ENCODE measurements around the gene ZSWIM3.
A peak's percentile ranks its signal among the peaks of the same experiment; 100 is the strongest.

The ZSWIM3 gene

DNA sequence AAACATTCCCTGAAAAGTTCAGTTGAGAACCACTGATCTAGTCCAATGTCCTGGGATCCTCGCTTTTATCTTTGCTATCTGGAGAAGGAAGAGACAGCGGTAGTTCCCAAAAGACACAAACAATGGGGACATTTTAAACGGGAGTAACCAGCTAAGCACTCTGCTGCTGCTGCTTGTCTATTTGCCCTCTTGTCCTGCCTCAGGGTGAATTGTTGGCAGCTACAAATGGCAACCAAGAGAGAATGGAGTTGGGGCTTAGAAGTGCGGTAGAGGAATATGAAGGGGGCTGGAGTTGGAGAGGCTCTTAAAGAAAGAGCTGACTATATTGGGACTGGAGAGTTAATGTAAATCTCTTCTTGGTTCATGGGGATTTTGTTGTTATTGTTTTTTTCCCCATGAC is 17.2 kb downstream of the ZSWIM3 start:
- no peaks in the 10 kb centered on the region for H3K4me1 ChIP-seq (ENCODE audit: insufficient read depth, low read length)

DNA sequence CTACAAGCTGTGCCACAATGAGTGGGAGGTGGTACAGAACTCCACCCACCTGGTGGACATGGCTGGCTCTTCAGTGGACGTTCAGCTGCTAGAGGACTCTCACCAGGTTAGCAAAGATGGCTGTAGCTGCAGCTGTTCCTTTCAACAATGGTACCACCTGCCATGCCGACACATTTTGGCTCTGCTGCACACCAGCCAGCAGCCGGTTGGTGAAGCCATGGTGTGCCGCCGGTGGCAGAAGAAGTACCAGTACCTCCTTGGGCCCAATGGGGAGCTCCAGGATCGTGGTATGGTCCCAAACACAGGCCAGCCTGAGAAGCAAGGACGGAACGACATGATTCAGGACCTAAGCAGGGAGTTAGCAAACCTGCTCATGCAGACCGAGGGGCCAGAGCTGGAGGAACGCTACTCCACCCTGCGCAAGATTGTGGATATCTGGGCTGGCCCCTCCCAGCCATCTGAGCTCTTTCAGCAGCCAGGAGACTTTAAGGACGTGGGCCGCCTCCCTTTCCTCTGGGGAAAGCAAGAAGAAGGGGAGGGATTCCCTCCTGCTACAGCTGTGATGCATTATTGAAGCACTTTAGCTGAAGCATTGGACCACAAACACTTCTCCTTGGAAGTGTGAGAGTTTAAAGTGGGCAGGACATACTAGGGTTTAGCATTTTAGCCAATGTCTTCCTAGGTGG is 20.8 kb downstream of the ZSWIM3 start:
- H3K9me3 ChIP-seq (ENCODE audit: low read length): no peaks in the 10 kb centered on the region
- no peaks in the 10 kb centered on the region for H3K27me3 ChIP-seq (ENCODE audit: insufficient read depth, low read length)
- no peak overlapping the region for H2AFZ ChIP-seq (ENCODE audit: low read depth, low read length)
- peaks cover 2% of the 10 kb centered on the region for H3K4me1 ChIP-seq (ENCODE audit: insufficient read depth, low read length)
- H3K4me3 ChIP-seq (ENCODE audit: low read length): no peak overlapping the region
- H3K36me3 ChIP-seq (ENCODE audit: insufficient read depth, low read length): peaks cover 28% of the 10 kb centered on the region

More for the DNA sequence above, 17.2 kb downstream of the ZSWIM3 start:
- H3K36me3 ChIP-seq (ENCODE audit: insufficient read depth, low read length): peaks cover 20% of the 10 kb centered on the region
- H3K4me3 ChIP-seq (ENCODE audit: low read length): no peak overlapping the region
- no peaks in the 10 kb centered on the region for H3K27me3 ChIP-seq (ENCODE audit: insufficient read depth, low read length)
- H3K9me3 ChIP-seq (ENCODE audit: low read length): no peaks in the 10 kb centered on the region
- no peak overlapping the region for H2AFZ ChIP-seq (ENCODE audit: low read depth, low read length)

DNA sequence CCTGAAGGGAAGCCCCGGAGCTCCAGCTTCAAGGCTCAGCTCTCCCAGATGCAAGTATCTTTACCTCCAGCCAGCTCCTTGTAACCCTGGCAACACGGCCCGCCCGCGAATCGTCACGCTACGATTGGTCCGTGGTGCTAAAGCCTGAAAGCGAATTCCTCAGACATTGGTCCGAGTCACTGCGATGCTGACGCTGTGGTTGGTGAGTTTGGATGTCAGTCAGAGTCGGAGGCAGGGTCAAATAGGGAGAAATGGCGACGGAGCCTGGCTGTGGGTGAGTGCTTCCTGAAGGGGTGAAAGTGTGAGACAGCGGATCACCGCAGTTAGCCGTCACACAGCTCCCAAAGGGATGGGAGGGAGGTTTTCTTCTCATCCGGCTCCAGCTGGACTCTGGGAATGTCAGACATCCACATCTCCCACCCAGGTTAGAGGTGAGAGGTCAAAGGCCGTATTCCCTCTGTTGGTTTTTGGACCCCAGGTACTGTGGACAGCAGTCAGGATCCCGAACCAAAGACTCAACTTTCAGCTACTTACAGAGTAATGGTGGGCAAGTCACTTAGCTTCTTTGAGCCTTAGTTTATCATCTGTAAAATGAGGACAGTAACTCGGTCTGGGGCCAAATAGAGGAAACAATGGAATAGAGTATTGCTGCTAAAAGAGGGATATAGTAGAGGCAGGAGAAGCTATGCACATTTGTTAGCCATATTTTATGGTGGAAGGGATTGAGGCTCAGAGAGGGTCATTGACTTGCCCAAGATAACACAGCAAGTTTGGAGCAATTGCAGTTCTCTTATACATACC is 23.8 kb downstream of the ZSWIM3 start, which contains the start of gene ZSWIM1:
TSS of gene ZSWIM1 (plus strand) at position 240 of the 801 bp plus-strand sequence. CDS start 1,366 bp downstream, outside the sequence.
- H3K36me3 ChIP-seq (ENCODE audit: insufficient read depth, low read length): peaks cover 44% of the 10 kb centered on the region

DNA sequence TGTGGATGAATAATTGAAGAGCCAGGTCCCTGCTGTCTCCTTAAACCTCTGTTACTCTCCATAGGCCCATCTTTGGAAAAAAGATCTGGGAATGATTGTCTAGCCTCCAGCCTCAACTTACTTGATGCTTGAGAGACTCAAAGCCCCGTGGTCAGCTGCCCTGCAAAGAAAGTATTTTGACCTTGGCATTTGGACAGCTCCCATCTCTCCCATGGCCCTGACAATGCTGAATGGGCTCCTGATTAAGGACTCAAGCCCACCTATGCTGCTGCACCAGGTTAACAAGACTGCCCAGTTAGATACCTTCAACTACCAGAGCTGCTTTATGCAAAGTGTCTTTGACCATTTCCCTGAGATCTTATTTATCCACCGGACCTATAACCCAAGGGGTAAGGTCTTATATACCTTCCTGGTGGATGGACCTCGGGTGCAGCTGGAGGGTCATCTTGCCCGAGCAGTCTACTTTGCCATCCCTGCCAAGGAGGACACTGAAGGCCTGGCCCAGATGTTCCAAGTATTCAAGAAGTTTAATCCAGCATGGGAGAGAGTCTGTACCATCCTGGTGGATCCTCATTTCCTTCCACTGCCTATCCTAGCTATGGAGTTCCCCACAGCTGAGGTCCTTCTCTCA is 25.2 kb downstream of the ZSWIM3 start:
- Histone ChIP-seq H3K4me3 (ENCODE audit: low read length) (no peak overlapping the region), H2AFZ (ENCODE audit: low read depth, low read length) (no peak overlapping the region), H3K4me1 (ENCODE audit: insufficient read depth, low read length) (peaks cover 2% of the 10 kb centered on the region), H3K36me3 (ENCODE audit: insufficient read depth, low read length) (peaks cover 40% of the 10 kb centered on the region), H3K27me3 (ENCODE audit: insufficient read depth, low read length) (no peaks in the 10 kb centered on the region), H3K9me3 (ENCODE audit: low read length) (no peaks in the 10 kb centered on the region)

More for the DNA sequence above, 23.8 kb downstream of the ZSWIM3 start, which contains the start of gene ZSWIM1:
- H2AFZ ChIP-seq (ENCODE audit: low read depth, low read length): no peak within 1 kb of the TSS
- H3K9me3 ChIP-seq (ENCODE audit: low read length): no peaks in the 10 kb centered on the region
- no peaks in the 10 kb centered on the region for H3K27me3 ChIP-seq (ENCODE audit: insufficient read depth, low read length)
- H3K4me3 ChIP-seq (ENCODE audit: low read length): peak within 1 kb of the TSS; percentile 82
- peaks cover 2% of the 10 kb centered on the region for H3K4me1 ChIP-seq (ENCODE audit: insufficient read depth, low read length)

DNA sequence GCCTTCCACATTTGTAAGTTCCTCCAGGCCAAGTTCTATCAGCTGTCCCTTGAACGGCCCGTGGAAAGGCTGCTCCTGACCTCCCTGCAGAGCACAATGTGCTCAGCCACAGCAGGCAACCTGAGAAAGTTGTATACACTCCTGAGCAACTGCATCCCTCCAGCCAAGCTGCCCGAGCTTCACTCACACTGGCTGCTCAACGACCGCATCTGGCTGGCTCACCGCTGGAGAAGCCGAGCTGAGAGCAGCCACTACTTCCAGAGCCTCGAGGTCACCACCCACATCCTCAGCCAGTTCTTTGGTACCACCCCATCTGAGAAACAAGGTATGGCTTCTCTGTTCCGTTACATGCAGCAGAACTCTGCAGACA is 25.7 kb downstream of the ZSWIM3 start:
- no peaks in the 10 kb centered on the region for H3K9me3 ChIP-seq (ENCODE audit: low read length)
- no peaks in the 10 kb centered on the region for H3K27me3 ChIP-seq (ENCODE audit: insufficient read depth, low read length)
- H3K36me3 ChIP-seq (ENCODE audit: insufficient read depth, low read length): peaks cover 36% of the 10 kb centered on the region
- H3K4me1 ChIP-seq (ENCODE audit: insufficient read depth, low read length): peaks cover 2% of the 10 kb centered on the region
- H2AFZ ChIP-seq (ENCODE audit: low read depth, low read length): no peak overlapping the region
- H3K4me3 ChIP-seq (ENCODE audit: low read length): no peak overlapping the region

DNA sequence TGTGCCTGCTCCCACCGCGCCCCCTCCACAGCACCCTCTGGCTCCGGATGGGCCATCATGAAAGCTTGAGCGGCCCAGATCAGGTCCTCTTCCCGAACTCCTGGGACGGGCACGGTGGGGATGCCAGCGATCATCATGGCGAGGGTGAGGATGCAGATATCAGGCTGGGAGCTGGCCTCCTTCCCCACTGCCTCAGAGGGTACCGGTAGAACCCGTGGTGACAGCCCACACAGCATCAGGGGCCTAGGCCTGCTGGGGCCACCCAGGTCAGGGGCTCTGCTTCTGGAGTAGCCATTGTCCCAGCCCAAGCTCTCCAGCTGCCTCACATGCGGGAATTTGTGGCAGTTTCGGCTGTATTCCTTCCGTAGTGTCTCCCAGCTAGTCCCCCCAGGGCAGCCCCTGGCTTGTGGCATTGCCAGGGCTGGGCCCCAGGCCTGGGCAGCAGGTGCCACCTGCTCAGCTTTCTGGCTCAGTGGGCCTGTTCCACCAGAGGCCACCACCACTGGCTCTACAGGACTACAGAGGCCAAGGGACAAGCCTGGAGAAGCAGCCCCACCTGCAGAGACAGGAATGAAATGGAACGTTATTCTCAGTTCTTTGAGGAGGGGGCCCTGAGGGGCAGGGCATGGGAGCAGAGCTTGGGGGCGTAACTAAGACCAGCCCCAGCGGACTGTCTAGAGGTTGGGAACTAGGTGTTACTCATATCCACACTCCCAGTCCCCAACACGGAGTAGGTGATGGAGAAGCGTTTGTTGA is 29.4 kb downstream of the ZSWIM3 start:
- Histone ChIP-seq H2AFZ (ENCODE audit: low read depth, low read length) (no peak overlapping the region), H3K9me3 (ENCODE audit: low read length) (no peaks in the 10 kb centered on the region), H3K4me1 (ENCODE audit: insufficient read depth, low read length) (peaks cover 9% of the 10 kb centered on the region), H3K27me3 (ENCODE audit: insufficient read depth, low read length) (no peaks in the 10 kb centered on the region), H3K4me3 (ENCODE audit: low read length) (no peak overlapping the region), H3K36me3 (ENCODE audit: insufficient read depth, low read length) (peaks cover 33% of the 10 kb centered on the region)

DNA sequence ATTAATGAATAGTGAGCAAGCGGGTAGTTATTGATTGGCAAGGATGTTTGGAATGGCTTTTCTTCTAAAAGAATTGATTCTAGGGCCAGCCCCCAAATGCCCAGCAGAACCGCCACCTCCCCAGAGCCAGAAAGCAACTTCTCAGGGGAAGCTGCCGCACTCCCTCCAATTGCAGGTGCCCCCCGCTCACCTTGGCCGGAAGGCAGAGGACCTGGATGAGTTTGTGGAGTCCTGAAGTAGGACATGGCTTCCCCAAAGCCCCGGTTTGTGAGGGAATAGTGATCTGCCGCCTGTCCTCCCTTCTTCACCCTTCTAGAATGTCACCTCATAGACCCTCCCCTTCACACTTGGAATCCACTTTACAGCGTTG is 29.9 kb downstream of the ZSWIM3 start, which contains the start of gene SPATA25:
TSS of gene SPATA25 (minus strand) at position 277 of the 370 bp plus-strand sequence. CDS start at position 245, 32 bp downstream.
- Histone ChIP-seq H3K4me1 (ENCODE audit: insufficient read depth, low read length) (peaks cover 14% of the 10 kb centered on the region), H3K36me3 (ENCODE audit: insufficient read depth, low read length) (peaks cover 33% of the 10 kb centered on the region), H3K27me3 (ENCODE audit: insufficient read depth, low read length) (no peaks in the 10 kb centered on the region), H2AFZ (ENCODE audit: low read depth, low read length) (no peak within 1 kb of the TSS), H3K9me3 (ENCODE audit: low read length) (no peaks in the 10 kb centered on the region), H3K4me3 (ENCODE audit: low read length) (no peak within 1 kb of the TSS)

DNA sequence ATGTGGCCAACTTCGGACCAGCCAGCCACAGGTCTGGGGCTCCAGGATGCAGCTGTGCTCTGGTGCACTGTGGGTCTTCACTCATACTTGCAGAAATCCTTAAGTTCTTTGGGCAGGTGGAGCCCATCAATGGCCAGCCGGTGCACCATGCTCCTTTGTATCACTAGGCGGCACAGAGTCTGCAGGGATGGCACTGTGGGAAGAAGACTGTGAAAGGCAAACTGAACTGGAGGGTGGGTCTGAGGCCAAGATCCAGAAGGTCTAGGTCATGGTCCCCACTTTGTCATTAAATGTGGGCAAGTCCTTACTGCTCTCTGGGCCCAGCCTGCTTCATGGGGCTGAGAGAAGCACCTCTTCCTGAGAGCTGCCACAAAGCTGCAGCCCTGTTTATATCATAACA is 31.3 kb downstream of the ZSWIM3 start:
- Histone ChIP-seq H3K27me3 (ENCODE audit: insufficient read depth, low read length) (no peaks in the 10 kb centered on the region), H3K4me3 (ENCODE audit: low read length) (no peak overlapping the region), H3K36me3 (ENCODE audit: insufficient read depth, low read length) (peaks cover 20% of the 10 kb centered on the region), H3K9me3 (ENCODE audit: low read length) (no peaks in the 10 kb centered on the region), H2AFZ (ENCODE audit: low read depth, low read length) (no peak overlapping the region), H3K4me1 (ENCODE audit: insufficient read depth, low read length) (peaks cover 19% of the 10 kb centered on the region)

DNA sequence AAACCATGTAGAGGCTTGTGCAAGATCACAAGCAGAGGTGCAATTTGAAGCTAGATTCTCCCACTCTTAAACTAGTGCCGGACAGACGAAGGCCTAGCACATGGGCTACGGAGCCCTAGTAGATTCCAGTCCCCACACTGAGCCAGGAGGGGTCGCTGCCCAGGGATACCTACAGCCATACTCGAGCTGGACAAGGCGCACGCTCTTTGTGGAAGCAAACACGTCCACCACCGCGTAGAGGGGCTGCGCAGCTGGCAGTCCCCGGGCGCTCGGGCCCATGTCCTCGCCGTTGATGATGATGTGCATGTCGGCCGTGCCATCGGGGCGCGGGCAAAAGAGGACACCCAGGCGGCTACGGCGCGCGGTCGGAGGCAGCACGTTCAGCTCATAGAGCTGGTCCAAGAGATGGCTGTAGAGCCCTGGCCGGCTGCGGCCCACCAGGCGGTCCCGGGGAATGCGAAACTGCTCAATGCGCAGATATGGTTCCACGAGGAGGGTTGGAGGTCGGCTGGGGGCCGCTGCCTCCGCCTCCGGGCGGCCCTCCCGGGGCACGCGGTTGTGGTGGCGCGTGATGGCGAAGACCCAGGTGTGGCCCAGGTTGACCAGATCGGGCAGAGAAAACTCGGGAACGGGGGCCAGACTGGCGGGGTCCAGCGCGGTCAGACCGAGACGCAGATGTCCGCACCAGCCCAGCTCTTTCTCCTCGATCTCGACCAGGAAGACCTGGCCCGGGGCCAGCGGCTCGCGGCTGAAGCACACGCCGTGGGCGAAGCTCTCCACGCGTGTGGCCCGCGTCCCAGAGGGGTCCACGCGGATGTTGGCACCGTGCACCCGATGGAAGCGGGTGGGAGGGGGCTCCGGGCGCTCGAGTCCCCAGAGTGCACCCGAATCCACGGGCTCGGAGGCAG is 32.9 kb downstream of the ZSWIM3 start:
- H3K9me3 ChIP-seq (ENCODE audit: low read length): no peaks in the 10 kb centered on the region
- H3K36me3 ChIP-seq (ENCODE audit: insufficient read depth, low read length): peaks cover 20% of the 10 kb centered on the region
- H3K4me1 ChIP-seq (ENCODE audit: insufficient read depth, low read length): peaks cover 26% of the 10 kb centered on the region
- H2AFZ ChIP-seq (ENCODE audit: low read depth, low read length): peak overlapping the region; percentile 69
- no peaks in the 10 kb centered on the region for H3K27me3 ChIP-seq (ENCODE audit: insufficient read depth, low read length)
- H3K4me3 ChIP-seq (ENCODE audit: low read length): peak overlapping the region; percentile 68

DNA sequence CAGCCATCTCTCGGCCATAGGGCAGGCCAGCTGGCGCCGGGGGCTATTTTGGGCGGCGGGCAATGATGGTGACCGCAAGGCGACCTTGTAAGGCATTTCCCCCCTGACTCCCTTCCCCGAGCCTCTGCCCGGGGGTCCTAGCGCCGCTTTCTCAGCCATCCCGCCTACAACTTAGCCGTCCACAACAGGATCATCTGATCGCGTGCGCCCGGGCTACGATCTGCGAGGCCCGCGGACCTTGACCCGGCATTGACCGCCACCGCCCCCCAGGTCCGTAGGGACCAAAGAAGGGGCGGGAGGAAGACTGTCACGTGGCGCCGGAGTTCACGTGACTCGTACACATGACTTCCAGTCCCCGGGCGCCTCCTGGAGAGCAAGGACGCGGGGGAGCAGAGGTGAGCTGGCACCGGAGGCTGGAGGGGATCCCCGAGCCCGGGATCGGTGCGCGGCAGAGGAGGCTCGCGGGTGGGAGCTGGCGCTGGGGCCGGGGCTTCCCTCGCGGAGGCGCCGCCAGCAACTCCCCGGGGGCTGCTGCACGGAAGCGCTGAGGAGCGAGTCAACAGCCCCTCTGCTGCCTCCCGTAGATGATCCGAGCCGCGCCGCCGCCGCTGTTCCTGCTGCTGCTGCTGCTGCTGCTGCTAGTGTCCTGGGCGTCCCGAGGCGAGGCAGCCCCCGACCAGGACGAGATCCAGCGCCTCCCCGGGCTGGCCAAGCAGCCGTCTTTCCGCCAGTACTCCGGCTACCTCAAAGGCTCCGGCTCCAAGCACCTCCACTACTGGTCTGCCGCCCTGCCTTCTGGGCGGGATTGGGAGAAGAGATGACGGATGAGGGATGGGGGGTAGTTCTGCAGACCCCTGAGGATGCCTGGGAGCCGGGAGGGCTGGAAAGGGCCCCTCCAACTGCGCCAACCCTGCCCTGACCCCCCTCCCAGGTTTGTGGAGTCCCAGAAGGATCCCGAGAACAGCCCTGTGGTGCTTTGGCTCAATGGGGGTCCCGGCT is 33.9 kb downstream of the ZSWIM3 start, which contains the start of the genes CTSA and NEURL2:
TSS of gene CTSA (plus strand) at position 351 of the 999 bp plus-strand sequence. CDS start at position 585, 234 bp downstream.
TSS of gene NEURL2 (minus strand) at position 224 of the 999 bp plus-strand sequence. CDS start at position 7, 217 bp downstream.
- Histone ChIP-seq H3K4me3 (ENCODE audit: low read length) (peak within 1 kb of the TSS; percentile 68), H3K27me3 (ENCODE audit: insufficient read depth, low read length) (no peaks in the 10 kb centered on the region), H3K9me3 (ENCODE audit: low read length) (no peaks in the 10 kb centered on the region), H3K4me1 (ENCODE audit: insufficient read depth, low read length) (peaks cover 26% of the 10 kb centered on the region), H3K36me3 (ENCODE audit: insufficient read depth, low read length) (peaks cover 18% of the 10 kb centered on the region), H2AFZ (ENCODE audit: low read depth, low read length) (peak within 1 kb of the TSS; percentile 69)
